HL-60/S4 treated with retinoic acid at 250 ng/mL for 4 days and 3 days (cell line): ENCODE measurements around the gene HAVCR2.
"Not testable (repeated sequence)": the region's sequence is repeated elsewhere in the genome, so short reads cannot be mapped to it uniquely, and the experiment has no call there.

Experiments
- in situ Hi-C: fragments of 300-500 bp; cut with MboI; formaldehyde crosslinking; loops from 2 replicates; pipeline ENCODE4 v1.7.0; 2022; ENCODE audit warnings: low sequenced_read_pairs

HAVCR2 gene

GRCh38 chr5:157047898-157048297 lies 60.9 kb downstream of the HAVCR2 start:
- in situ Hi-C loops: no loop called here

DNA sequence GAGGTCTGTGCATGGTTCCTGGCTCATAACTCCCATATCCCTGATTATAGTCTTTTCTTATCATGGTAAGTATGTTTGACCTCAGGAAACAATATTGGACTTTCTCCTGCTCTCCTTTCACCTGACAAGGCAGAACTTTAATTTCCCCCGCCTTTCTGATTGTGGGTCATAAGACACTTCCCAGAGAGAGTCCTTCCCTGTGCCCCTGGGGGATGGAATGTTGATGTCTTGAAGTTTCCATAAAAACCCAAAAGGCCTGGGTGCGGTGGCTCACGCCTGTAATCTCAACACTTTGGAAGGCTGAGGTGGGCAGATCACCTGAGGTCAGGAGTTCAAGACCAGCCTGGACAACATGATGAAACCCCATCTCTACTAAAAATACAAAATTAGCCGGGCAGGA lies 61.8 kb downstream of the HAVCR2 start:
- in situ Hi-C loops: not testable (repeated sequence)

- in situ Hi-C loops: no loop called here
These were observed 62.8 kb downstream of the HAVCR2 start for GRCh38 chr5:157046041-157046440.

- in situ Hi-C loops: no loop called here
These were observed 63.2 kb downstream of the HAVCR2 start for GRCh38 chr5:157045601-157046000.

DNA sequence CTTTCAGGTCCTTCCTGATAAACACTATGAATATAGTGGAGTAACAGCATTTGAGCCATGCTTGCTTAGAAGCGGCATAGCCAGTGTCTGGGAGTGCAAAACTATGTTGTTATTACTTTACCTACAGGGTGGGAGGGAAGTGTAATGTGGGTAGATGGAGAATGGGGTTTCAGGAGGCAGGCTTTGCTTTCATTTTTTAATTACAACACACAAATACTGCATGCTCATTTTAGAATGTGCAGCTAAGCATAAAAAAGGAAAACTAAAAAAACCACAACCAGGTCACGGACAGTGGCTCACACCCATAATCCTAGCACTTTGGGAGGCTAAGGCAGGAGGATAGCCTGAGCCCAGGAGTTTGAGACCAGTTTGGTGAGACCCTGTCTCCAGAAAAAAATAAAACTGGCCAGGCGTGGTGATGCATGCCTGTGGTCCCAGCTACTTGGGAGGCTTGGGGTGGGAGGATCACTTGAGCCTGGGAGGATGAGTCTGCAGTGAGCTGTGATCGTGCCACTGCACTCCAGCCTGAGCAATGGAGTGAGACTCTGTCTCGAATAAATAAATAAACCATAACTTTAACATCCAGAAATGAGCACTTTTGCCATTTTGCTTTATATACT lies 70.2 kb downstream of the HAVCR2 start:
- in situ Hi-C loops: no loop called here
